MM.1S (cell line): ENCODE results near the gene PIGR.

Experiments used
- EZH2 ChIP-seq: fragments of 300-600 bp; sonication (generic); optimal IDR thresholded peaks from 2 replicates; pipeline ENCODE3; 2017; ENCODE audit warnings: low read depth, mild to moderate bottlenecking, antibody characterized with exemption, low read length, mixed read lengths
- EZH2phosphoT487 ChIP-seq: fragments of 300-600 bp; sonication (generic); IDR thresholded peaks from 2 replicates; pipeline ENCODE4 v1.6.1; 2018; ENCODE audit warnings: antibody characterized with exemption, low read length
- TF ChIP-seq, protein P1 (sequence below): fragments of 300-600 bp; sonication (generic); IDR thresholded peaks from 2 replicates; pipeline ENCODE4 v1.5.1; 2016; ENCODE audit warnings: antibody characterized with exemption, low read length, mixed read lengths

- TF ChIP-seq, protein P1, sequence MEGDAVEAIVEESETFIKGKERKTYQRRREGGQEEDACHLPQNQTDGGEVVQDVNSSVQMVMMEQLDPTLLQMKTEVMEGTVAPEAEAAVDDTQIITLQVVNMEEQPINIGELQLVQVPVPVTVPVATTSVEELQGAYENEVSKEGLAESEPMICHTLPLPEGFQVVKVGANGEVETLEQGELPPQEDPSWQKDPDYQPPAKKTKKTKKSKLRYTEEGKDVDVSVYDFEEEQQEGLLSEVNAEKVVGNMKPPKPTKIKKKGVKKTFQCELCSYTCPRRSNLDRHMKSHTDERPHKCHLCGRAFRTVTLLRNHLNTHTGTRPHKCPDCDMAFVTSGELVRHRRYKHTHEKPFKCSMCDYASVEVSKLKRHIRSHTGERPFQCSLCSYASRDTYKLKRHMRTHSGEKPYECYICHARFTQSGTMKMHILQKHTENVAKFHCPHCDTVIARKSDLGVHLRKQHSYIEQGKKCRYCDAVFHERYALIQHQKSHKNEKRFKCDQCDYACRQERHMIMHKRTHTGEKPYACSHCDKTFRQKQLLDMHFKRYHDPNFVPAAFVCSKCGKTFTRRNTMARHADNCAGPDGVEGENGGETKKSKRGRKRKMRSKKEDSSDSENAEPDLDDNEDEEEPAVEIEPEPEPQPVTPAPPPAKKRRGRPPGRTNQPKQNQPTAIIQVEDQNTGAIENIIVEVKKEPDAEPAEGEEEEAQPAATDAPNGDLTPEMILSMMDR = no peak
- TF ChIP-seq EZH2phosphoT487 (no peak), EZH2 (no peak)
These were observed 29.0 kb upstream of the PIGR start for GRCh38 chr1:206975306-206975705.
